Thyroid gland (tissue), 4 donors: Measurements from ENCODE around the gene OSBPL3.

ENCODE experiments used
- POLR2A ChIP-seq, 2 donors: fragments of 450-650 bp; IDR thresholded peaks; one replicate each; pipeline ENCODE4 v1.6.1; 2017; ENCODE audit warnings: antibody characterized with exemption in 2 of 2, mild to moderate bottlenecking in 2 of 2, moderate library complexity in 1 of 2
- TF ChIP-seq, protein P1 (sequence below), 6 experiments: fragments of 200-600 bp in 3 of 6; fragments of 450-650 bp in 3 of 6; sonication (generic) in 3 of 6; IDR thresholded peaks; one replicate each; pipeline ENCODE4 v1.5.1; 2016 to 2019; ENCODE audit warnings: antibody characterized with exemption in 6 of 6, mild to moderate bottlenecking in 2 of 6, inconsistent platforms in 1 of 6, moderate library complexity in 1 of 6

DNA sequence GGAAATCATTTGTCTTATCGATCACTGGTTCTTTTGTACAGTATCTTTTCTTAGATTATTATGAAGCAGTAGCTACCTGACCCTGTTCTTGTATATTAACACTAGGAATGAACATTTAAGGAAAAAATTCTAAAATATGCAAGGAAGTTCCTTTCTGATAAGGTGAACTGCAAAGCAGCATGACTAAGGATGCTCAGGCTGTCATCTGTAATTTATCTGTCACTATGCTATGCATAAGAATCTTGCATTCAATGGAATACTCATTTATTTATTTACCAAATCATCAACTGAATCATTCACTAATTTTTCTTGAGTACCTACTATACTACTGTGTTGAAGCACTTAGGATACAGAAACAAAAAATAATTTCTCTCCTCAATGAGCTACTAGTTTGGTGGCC is 228.5 kb downstream of the OSBPL3 start:
- TF ChIP-seq, protein P1, sequence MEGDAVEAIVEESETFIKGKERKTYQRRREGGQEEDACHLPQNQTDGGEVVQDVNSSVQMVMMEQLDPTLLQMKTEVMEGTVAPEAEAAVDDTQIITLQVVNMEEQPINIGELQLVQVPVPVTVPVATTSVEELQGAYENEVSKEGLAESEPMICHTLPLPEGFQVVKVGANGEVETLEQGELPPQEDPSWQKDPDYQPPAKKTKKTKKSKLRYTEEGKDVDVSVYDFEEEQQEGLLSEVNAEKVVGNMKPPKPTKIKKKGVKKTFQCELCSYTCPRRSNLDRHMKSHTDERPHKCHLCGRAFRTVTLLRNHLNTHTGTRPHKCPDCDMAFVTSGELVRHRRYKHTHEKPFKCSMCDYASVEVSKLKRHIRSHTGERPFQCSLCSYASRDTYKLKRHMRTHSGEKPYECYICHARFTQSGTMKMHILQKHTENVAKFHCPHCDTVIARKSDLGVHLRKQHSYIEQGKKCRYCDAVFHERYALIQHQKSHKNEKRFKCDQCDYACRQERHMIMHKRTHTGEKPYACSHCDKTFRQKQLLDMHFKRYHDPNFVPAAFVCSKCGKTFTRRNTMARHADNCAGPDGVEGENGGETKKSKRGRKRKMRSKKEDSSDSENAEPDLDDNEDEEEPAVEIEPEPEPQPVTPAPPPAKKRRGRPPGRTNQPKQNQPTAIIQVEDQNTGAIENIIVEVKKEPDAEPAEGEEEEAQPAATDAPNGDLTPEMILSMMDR (IDR thresholded peaks at IDR 0.05), result no peak
- TF ChIP-seq POLR2A (IDR thresholded peaks at IDR 0.05), result no peak
